HFF-Myc (cell line): ENCODE measurements around the gene PRKAG2.

ENCODE experiments used
- DNase-seq: peaks from one replicate; pipeline ENCODE4 v3.0.0-alpha.2; 2011; ENCODE audit warnings: low read depth; ENCODE audit errors: extremely low read depth
- H3K4me3 ChIP-seq: replicated peaks from 2 replicates; pipeline ENCODE4 v1.5.1; 2011; ENCODE audit warnings: low read depth, mild to moderate bottlenecking, control low read depth, low read length
- CTCF ChIP-seq: IDR thresholded peaks from 2 replicates; pipeline ENCODE4 v1.5.1; 2012; ENCODE audit warnings: mild to moderate bottlenecking, low read depth, low read length, control low read depth; ENCODE audit errors: missing control alignments

PRKAG2 gene

GRCh38 chr7:151744656-151745638, 132.0 kb downstream of the PRKAG2 start:
- peak; percentile 19 for TF ChIP-seq CTCF
- H3K4me3 ChIP-seq: no peak overlapping the region
- no peak for DNase-seq

GRCh38 chr7:151744051-151744580, 132.8 kb downstream of the PRKAG2 start:
- no peak for TF ChIP-seq CTCF
- no peak for DNase-seq
- H3K4me3 ChIP-seq: no peak overlapping the region

- no peak for DNase-seq
- no peak for TF ChIP-seq CTCF
- H3K4me3 ChIP-seq: no peak overlapping the region
These were observed 133.4 kb downstream of the PRKAG2 start for GRCh38 chr7:151743481-151743983.

- DNase-seq: no peak
- no peak overlapping the region for H3K4me3 ChIP-seq
- TF ChIP-seq CTCF: no peak
These were observed 134.0 kb downstream of the PRKAG2 start for GRCh38 chr7:151742713-151743480.

- no peak overlapping the region for H3K4me3 ChIP-seq
- TF ChIP-seq CTCF: no peak
- no peak for DNase-seq
These were observed 135.3 kb downstream of the PRKAG2 start for GRCh38 chr7:151741585-151741984.

- DNase-seq: no peak
- H3K4me3 ChIP-seq: no peak overlapping the region
- no peak for TF ChIP-seq CTCF
These were observed 136.6 kb downstream of the PRKAG2 start for GRCh38 chr7:151740081-151740851.
